GM10266 (cell line): ENCODE data around the gene SNRPA1.

Experiments
- DNase-seq: peaks from one replicate; pipeline ENCODE4 v3.0.0; 2012; ENCODE audit errors: extremely low spot score
- TF ChIP-seq, protein P1 (sequence below): IDR thresholded peaks from 2 replicates; pipeline ENCODE4 v1.5.1; 2012; ENCODE audit warnings: mild to moderate bottlenecking, low read depth; ENCODE audit not compliant: control insufficient read depth, insufficient read depth; ENCODE audit errors: missing control alignments

The SNRPA1 gene

GRCh38 chr15:101329309-101329863 is 34.3 kb upstream of the SNRPA1 start:
- TF ChIP-seq, protein P1, sequence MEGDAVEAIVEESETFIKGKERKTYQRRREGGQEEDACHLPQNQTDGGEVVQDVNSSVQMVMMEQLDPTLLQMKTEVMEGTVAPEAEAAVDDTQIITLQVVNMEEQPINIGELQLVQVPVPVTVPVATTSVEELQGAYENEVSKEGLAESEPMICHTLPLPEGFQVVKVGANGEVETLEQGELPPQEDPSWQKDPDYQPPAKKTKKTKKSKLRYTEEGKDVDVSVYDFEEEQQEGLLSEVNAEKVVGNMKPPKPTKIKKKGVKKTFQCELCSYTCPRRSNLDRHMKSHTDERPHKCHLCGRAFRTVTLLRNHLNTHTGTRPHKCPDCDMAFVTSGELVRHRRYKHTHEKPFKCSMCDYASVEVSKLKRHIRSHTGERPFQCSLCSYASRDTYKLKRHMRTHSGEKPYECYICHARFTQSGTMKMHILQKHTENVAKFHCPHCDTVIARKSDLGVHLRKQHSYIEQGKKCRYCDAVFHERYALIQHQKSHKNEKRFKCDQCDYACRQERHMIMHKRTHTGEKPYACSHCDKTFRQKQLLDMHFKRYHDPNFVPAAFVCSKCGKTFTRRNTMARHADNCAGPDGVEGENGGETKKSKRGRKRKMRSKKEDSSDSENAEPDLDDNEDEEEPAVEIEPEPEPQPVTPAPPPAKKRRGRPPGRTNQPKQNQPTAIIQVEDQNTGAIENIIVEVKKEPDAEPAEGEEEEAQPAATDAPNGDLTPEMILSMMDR: no peak
- DNase-seq: no peak

- no peak for DNase-seq
- TF ChIP-seq, protein P1: no peak
Measured at GRCh38 chr15:101328001-101328400, 33.0 kb upstream of the SNRPA1 start.

- no peak for DNase-seq
- TF ChIP-seq, protein P1: no peak
Measured at GRCh38 chr15:101327147-101327740, 32.2 kb upstream of the SNRPA1 start.

DNA sequence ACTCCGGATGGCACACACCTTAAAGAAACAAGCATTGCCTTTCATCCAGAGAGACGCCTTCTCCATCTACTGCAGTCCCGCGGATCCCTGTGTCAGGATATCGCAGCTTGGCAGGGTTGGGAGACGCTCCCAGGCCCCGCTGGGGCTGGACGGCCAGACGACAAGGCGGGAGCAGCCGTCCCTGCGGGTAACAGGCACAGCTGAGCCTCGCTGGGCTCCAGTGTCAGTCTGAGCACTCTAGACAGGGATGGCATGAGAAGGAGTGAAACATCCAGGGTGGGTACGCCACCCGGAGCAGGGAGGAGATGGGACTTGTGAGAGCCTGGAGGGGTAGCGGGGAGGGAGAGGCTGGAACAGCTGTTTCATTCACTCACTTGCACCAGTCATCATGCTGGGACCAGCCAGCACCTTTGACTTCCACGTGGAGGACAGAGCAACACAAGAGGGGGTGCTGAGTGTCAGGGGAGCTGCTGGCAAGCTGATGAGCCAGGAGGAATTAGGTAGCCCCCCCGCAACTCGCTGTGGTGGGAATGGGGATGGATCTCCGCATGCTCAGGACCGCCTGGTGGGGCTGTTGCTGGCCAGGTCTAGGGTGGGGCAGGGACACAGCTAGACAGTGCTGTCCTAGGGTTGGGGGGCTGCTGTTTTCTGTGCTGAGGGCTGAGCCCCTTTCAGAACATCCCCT is 31.6 kb upstream of the SNRPA1 start:
- DNase-seq: no peak
- TF ChIP-seq, protein P1: no peak

DNA sequence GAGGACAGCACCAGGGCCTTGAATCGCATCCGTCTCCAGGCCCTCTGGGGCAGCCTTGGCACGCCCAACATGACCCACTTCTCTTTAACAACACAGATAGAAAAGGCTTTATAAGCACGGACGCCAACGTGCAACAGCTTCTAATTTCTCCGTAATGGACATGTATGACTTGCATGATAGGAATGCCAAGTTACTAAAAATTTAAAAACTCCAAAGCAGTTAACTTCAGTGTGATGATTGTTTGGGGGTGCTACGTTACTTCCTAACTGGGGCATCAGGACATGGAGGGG is 30.9 kb upstream of the SNRPA1 start:
- DNase-seq: no peak
- TF ChIP-seq, protein P1: no peak

GRCh38 chr15:101325263-101326025 is 30.4 kb upstream of the SNRPA1 start:
- TF ChIP-seq, protein P1: no peak
- no peak for DNase-seq
